IPS-11a (cell line): ENCODE measurements around the gene ARHGAP26.

ENCODE experiments used
- H3K4me3 ChIP-seq: one replicate; pipeline ENCODE4 v1.5.1; 2013; ENCODE audit warnings: low read depth, low read length, control low read depth

The ARHGAP26 gene

DNA sequence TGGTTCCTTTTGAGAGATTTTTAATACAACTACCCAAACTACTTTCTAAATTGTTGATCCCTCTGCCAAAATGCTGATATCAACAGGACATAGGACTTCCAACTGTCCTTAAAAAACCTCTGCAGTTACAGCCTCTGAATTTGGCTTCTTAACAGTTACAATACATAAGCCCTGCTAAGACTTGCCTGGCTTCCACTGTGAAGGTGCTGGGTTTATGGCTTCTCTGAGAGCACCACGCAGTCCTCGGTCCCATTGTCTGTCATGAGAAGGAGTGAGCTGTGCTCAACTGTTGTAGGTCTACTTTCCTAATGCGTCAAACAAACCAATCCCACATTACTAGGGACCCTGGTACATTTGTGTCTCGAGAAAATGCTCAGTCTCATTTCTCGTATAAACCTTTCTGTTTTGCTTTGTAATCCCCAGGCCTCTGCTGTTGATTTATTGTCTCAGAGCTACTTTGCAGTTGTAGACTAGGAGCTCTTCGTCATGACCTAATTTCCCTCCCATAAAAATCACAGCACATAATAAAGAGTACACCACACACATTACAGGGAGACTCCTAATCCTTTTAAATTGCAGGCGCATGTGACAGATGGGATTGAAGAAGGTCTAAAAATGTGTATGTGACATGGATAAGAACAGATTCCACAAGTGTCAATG, 358.4 kb downstream of the ARHGAP26 start:
- no peak overlapping the region for H3K4me3 ChIP-seq

GRCh38 chr5:143129203-143129602, 359.0 kb downstream of the ARHGAP26 start:
- no peak overlapping the region for H3K4me3 ChIP-seq

DNA sequence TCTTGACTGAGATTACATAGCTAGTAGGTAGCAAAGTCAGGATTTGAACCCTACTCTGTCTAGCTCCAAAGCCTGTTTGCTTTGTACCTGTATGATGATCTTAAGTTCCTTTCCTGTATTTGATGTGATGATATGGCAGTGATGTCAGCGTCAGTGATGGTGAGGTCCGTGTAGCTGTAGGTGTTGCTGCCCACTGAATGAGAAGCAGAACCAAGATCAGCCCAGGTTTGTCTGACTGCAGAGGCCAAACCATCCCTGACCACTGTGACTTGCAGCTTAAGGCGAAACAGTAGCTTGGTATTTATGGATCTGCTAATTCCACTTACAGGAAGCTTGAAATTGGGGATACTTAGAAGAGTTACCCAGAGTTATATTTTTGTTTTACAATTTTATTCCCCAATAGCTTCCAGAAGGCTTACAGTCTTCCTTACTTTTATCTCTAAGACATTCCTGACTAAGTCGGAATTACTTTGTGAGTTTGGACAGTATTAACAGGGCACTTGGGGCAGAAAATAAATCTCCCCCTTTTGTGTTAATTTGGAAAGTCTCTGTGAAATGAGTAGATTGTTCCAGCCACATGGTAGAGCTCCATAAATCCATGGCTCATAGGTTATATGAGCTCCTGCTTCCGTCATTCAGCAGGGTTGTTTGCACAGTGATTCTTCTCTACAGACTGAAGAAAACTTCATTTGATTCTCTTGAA, 359.9 kb downstream of the ARHGAP26 start:
- H3K4me3 ChIP-seq, result no peak overlapping the region

- no peak overlapping the region for H3K4me3 ChIP-seq
Observed at GRCh38 chr5:143130613-143131305, 360.6 kb downstream of the ARHGAP26 start.

DNA sequence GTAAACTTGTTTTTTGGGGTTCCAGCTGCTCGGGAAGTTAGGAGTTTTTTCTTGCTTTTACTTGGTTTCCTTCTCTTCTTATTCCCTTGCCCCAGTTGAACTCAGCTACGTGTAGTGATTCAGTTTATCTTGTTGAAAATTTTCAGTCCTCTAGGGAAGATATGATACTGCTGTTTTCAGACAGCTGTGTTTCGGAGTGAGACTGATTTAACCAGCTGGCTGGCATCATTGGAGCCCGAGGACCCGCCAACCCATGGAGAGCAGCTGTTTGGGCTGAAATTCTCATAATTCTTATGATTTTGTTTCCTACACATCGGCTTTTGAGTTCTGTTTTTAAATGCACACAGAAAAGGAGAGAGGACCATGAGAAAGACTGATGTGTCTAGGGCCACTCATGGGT, 361.8 kb downstream of the ARHGAP26 start:
- no peak overlapping the region for H3K4me3 ChIP-seq

DNA sequence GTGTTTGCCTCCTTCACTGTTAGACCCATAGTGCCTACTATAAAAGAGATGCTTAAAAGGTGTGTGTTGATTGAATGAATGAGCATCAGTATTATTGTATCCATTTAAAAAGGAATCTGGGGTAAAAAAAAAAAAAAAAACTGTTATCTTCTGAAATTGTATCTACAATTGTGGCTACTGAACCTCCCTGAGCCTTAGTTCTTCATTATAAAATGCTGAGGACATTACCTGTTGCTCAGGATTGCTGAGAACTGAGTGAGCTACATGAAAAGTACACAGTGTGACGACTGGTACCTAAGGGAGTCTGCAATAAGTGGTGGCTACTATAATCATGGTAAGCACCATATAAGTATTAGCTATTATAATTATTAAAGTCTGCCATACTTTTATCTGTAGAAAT, 362.6 kb downstream of the ARHGAP26 start:
- no peak overlapping the region for H3K4me3 ChIP-seq

GRCh38 chr5:143133721-143134120, 363.5 kb downstream of the ARHGAP26 start:
- H3K4me3 ChIP-seq, result no peak overlapping the region

DNA sequence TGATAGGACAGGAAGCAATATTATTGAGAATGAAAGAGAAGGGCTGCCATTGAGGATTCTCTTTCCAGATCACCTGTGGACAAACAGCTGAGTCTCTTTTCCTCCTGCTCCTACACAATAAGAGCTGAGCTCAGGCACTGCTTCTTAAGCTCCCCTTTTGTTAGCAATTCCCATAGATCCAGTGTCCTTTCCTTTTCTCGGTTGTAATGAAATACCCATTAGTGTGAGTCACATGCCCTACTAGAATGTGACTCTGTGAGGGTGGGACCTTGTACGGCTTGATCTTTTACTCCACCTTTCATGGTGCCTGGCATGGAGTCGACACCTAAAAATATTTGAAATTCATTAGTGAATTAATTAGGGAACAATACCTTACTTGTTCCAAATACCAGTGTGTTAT, 364.1 kb downstream of the ARHGAP26 start:
- no peak overlapping the region for H3K4me3 ChIP-seq

DNA sequence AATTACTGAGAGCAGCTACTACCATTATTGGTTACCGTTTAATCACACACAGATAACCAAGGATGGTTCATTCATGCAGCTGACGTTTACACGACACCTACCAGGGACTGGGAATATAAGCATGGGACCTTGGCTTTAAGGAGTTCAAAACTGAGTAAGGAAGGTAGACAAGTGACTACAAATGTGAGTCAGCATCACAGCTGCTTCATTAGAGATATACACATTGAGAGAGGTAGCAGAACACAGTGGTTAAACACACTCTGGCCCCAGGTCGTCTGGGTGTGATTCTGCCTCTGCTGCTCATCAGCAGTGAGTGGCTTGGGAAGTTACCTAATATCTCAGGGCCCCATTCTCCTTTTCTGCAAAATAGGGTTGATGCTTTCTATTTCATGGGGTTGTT, 364.7 kb downstream of the ARHGAP26 start:
- H3K4me3 ChIP-seq, result no peak overlapping the region

DNA sequence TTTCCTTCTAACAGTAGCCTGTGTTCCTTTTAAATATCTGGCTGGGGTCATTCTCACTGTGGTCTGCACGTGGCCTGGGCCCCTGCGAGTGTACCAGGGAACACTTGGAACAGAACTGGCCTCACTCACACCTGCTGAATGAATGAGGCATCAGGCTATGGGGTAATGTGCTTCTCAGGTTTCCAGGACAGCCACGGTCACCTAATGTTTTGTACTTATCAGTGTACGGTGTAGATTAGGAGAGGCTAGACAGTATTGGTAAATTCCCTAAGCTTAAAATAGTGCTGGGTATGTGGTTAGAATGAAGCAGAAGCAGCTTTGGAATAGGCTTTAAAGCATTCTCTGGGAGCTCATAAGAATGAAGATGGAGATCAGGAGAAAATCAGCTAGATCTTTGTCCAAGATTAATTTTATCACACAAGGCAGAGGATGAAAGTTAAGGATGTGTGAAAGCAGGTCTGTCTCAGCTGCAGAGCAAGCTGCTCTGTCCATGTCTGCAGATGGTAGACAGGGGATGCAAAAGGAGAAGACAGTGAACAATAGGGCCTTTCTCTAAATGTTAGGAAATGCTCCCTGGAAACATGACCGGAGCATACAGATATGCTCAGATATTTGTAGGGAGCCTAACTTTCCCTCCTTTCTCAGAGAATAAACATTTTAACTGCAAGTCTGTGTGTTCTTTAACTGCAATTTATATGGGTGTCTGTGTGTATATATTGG, 365.8 kb downstream of the ARHGAP26 start:
- H3K4me3 ChIP-seq, result no peak overlapping the region

GRCh38 chr5:143138839-143139238, 368.7 kb downstream of the ARHGAP26 start:
- H3K4me3 ChIP-seq, result no peak overlapping the region

DNA sequence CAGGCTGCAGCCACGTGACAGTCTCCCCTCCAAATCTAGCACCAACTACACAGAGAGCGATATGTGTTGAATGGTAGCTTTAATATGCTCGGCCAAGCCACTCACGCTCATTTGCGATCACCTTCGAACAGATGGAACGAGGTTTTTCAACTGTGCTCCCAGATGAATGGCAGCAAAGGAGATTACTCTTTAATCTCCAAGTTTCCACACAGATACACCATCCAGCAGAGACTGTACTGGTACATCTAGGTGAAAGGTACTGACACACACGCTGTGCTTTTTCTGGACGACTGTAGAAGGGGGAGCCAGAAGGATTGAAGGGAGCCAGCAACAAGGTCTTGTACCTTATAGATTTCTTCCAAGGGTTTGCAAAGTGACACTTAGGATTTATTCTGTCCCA, 369.4 kb downstream of the ARHGAP26 start:
- no peak overlapping the region for H3K4me3 ChIP-seq

DNA sequence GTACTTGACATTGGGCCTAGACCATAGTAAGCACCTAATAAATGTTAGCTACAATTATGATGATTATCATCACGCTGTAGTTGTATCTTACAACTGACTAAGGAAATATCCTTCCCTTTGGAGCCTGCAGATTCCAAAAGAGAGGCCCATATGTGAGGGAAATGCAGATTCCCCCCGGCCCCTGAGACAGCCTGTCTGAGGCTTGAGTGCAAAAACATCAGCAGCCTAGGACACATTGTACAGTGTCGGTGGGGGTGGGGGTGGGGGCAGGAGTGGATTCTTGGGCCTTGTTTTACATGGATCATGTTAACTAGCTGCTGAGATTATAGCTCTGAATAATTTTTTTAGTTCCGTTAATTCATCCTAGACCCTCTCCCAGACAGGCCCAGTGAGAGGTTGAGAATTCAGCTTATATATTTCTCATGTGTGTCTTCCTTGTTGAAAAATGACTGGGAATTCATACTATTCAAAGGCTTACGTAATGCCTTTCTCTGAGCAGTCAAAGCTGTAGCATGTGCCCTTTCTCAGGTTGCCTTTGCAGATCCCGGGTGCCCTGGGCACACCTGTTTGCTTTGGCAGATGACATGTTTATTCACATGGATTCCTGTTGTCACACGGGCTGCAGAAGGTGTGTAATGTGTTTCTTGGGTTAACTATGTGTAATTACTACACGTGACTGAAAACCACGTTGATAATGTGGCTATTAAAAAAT, 370.5 kb downstream of the ARHGAP26 start:
- H3K4me3 ChIP-seq, result no peak overlapping the region

DNA sequence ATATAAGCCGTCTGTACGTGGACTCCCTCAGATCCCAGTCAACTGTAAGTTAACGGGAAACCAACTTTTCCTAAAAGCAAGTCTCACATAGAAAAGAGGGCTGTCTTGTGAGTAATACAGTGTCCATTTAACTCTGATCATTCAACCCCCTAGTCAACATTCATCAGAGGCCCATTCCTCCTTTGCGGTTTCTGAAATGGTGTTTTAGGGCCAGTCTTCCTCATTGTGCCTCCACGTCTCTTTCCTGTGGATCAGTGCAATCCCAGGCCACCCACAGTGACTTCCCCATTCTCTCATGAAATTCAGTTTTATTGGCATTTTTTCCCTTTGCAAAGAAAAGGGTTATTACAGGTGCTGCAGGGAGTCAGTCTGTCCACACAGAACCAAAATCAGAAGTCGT, 371.5 kb downstream of the ARHGAP26 start:
- no peak overlapping the region for H3K4me3 ChIP-seq

- no peak overlapping the region for H3K4me3 ChIP-seq
Observed at GRCh38 chr5:143142596-143143435, 372.6 kb downstream of the ARHGAP26 start.

DNA sequence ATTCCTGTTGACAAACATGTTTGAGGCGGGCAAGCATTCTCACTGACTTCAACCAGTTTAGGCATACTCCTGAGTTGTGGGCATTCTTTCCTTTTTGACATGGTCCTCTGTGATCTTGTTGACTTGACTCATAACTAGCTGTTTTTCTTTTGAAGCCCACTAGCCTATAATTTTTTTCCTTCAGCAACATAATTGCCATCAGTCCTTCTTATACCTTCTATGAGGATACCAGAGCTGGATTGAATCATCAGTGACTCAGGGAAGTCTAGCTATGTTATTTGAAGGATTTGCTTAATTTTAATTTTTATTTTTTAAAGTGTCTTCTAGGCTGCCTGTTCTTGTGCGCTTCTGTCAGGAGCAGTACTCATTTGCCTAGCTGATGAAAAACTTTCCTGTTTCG, 373.8 kb downstream of the ARHGAP26 start:
- no peak overlapping the region for H3K4me3 ChIP-seq

- H3K4me3 ChIP-seq, result no peak overlapping the region
Observed at GRCh38 chr5:143145243-143146160, 375.3 kb downstream of the ARHGAP26 start.

DNA sequence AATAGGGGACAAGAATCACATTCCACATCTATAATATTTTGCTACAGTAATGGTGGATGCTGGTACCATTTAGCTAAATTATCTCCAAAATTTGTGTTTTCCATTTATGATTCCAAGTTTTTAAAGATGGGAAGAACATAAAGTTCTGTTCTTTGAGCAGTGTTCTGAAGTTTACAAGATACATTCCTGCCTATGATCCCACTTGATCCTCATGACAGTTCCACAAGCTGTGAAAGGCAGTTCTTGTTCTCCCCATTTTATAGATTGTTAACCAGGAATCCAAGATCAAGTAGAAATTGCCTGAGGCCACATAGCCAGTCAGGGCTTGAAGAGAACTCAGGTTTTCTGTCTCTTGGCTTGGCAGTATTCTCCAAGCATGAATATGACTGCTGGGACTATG, 376.0 kb downstream of the ARHGAP26 start:
- no peak overlapping the region for H3K4me3 ChIP-seq

DNA sequence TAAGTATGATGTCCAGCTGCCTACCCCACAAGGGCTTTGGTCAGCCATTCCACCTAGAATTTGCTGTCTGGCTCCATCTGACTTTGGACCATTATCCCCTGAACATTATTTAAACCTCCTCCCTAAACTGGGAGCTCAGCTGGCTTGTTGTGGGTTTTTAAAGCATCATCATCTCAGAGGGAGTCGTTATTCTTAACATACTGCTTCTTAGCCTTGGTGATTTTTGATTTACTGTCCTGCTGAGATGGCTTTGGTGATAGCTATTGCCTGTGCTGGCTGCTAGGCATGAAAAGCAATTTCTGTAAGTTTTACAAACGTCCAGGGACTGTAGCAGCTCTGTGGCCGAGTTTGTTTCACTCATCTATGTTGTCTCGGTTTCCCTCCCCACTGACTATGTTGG, 377.2 kb downstream of the ARHGAP26 start:
- H3K4me3 ChIP-seq, result no peak overlapping the region
